K562 (cell line): ENCODE results near the gene PEX6. TPM values are rescaled to one million over a fixed set of nuclear protein-coding genes. Genes with fewer than 3 reads are reported as not detected.

Experiments
- CBX3 ChIP-seq, 2 experiments: IDR thresholded peaks; 1 replicate in 1 of 2; 2 replicates in 1 of 2; pipeline ENCODE4 v1.6.1; 2012; ENCODE audit warnings: inconsistent platforms in 2 of 2, low read length in 2 of 2, borderline replicate concordance in 1 of 2, control low read depth in 1 of 2
- CTCFL ChIP-seq: IDR thresholded peaks from 2 replicates; pipeline ENCODE4 v1.6.1; 2011; ENCODE audit warnings: borderline replicate concordance, low read depth, mild to moderate bottlenecking, moderate library complexity, low read length; ENCODE audit not compliant: insufficient read depth, poor library complexity, severe bottlenecking
- MIER1 ChIP-seq: fragments of 450-650 bp; IDR thresholded peaks from 2 replicates; pipeline ENCODE4 v1.6.1; 2016; ENCODE audit warnings: antibody characterized with exemption, mild to moderate bottlenecking, low read depth
- MLLT1 ChIP-seq, 2 experiments: fragments of 450-650 bp; IDR thresholded peaks; 2 replicates each; pipeline ENCODE4 v1.6.1; 2016
- MNT ChIP-seq, 2 experiments: fragments of 450-650 bp; conservative IDR thresholded peaks; 2 replicates each; pipeline ENCODE4 v1.6.1; 2017; ENCODE audit warnings: mild to moderate bottlenecking in 2 of 2, moderate library complexity in 2 of 2
- SNIP1 ChIP-seq: fragments of 450-650 bp; IDR thresholded peaks from 2 replicates; pipeline ENCODE4 v1.7.1; 2017; ENCODE audit warnings: low read depth, mild to moderate bottlenecking
- VEZF1 ChIP-seq: fragments of 200-800 bp; sonication (Bioruptor generic); IDR thresholded peaks from 2 replicates; pipeline ENCODE4 v1.6.1; 2017; ENCODE audit warnings: missing genetic modification characterization, missing compliant biosample characterization
- YY1 ChIP-seq, 3 experiments: IDR thresholded peaks; 2 replicates each; pipeline ENCODE4 v1.6.1; 2011; ENCODE audit warnings: low read length in 2 of 3, mild to moderate bottlenecking in 2 of 3, moderate library complexity in 2 of 3, borderline replicate concordance in 1 of 3, control low read depth in 1 of 3, low read depth in 1 of 3; ENCODE audit not compliant: insufficient read depth in 3 of 3, insufficient replicate concordance in 2 of 3, control insufficient read depth in 1 of 3, insufficient read length in 1 of 3; ENCODE audit errors: extremely low read depth in 1 of 3
- ZBTB9 ChIP-seq: fragments of 450-650 bp; formaldehyde crosslinking; IDR thresholded peaks from 2 replicates; pipeline ENCODE4 v1.4.0; 2020; ENCODE audit warnings: mild to moderate bottlenecking, moderate library complexity
- ZNF609 ChIP-seq: sonication (generic); formaldehyde crosslinking; IDR thresholded peaks from 2 replicates; pipeline ENCODE4 v1.8.1; 2023; ENCODE audit warnings: missing genetic modification reagents, mild to moderate bottlenecking, borderline replicate concordance
- polyA plus RNA-seq, 8 experiments: library from polyadenylated mRNA; depleted of rRNA in 4 of 8; stranded (reverse) in 5 of 8; unstranded in 3 of 8; fragments of >200 nt; fragmentation: Nextera tagmentation in 2 of 8; fragmentation: Illumina TruSeq in 1 of 8; extraction: Ambion mirVana in 2 of 8; extraction: Trizol in 1 of 8; gene quantifications; 2 replicates each; pipeline versions ENCODE4 v1.2.1 to v1.2.3, GENCODE V29; 2011 to 2014; ENCODE audit warnings: inconsistent platforms in 1 of 8, missing spikeins in 1 of 8
- total RNA-seq, 7 experiments: library from RNA; depleted of rRNA in 6 of 7; stranded (reverse); fragments of >200 nt in 6 of 7; fragmentation: Illumina TruSeq in 2 of 7; extraction: Trizol in 2 of 7; gene quantifications; 2 replicates each; pipeline versions ENCODE4 v1.2.1 to v1.2.3, GENCODE V29; 2011 to 2021; ENCODE audit warnings: low replicate concordance in 1 of 7

The PEX6 gene
- total and polyA plus RNA-seq, 9 of the 15 experiments (the other 6 are each of a cell fraction or from before 2014, with no cell fraction given) = 0.17 to 20.8 (median 6.9) TPM

- TF ChIP-seq CTCFL (no peak), VEZF1 (peak; percentile 90), CBX3 (IDR thresholded peaks at IDR 0.05; ENCODE audit: borderline replicate concordance in 1 of 2, low read length in 2 of 2) (peak in 1 of 2 experiments; percentile 53; a peak in 2 of 3 replicates), YY1 (IDR thresholded peaks at IDR 0.05; ENCODE audit: borderline replicate concordance in 1 of 3, control insufficient read depth in 1 of 3, extremely low read depth in 1 of 3, insufficient read depth in 3 of 3, insufficient read length in 1 of 3, insufficient replicate concordance in 2 of 3, low read depth in 1 of 3, low read length in 2 of 3) (peak in 2 of 3 experiments; percentile 65 to 81), ZBTB9 (peak; percentile 36; the same call in 1 of the 2 replicates), ZNF609 (CRISPR knock-in tag) (peak; percentile 43; the same call in 1 of the 2 replicates), MIER1 (no peak), MLLT1 (IDR thresholded peaks at IDR 0.05) (peak in 1 of 2 experiments; percentile 70; a peak in 1 of 4 replicates), SNIP1 (peak; percentile 63; the same call in 1 of the 2 replicates), MNT (conservative IDR thresholded peaks at IDR 0.05) (peak; percentile 56 to 81; a peak in 3 of 4 replicates)
These were observed at the start of gene PEX6 (continued) for GRCh38 chr6:42978839-42979522.
